HepG2 (cell line): ENCODE data around the gene GABRR2. TPM values are rescaled to one million over a fixed set of nuclear protein-coding genes. Genes with fewer than 3 reads are reported as not detected.

Source experiments
- ATAC-seq: fragments of 200-7000 bp; cut with Tn5 transposase; 3 replicates; pipeline ENCODE4 v1.9.1; 2020; ENCODE audit warnings: mild to moderate bottlenecking, moderate library complexity
- BruUV-seq: library from RNA; stranded (reverse); fragments of 400-500 nt; replicated peaks from 2 replicates; lab custom pipeline; 2021; lab: Mats Ljungman, UMichigan
- CTCF ChIA-PET: fragments of 300-600 bp; formaldehyde crosslinking; extraction: SDS; loops from one replicate; lab custom pipeline; 2021; ENCODE audit warnings: low total read pairs, inconsistent platforms, low intra/inter-chr PET ratio; lab: Yijun Ruan, JAX
- POLR2A ChIA-PET: fragments of 350-600 bp; sonication (Branson Sonifier 250); formaldehyde crosslinking; loops from one replicate; lab custom pipeline; 2020; ENCODE audit warnings: antibody characterized with exemption, inconsistent platforms; lab: Yijun Ruan, JAX
- DNase-seq: peaks from one replicate; pipeline ENCODE4 v3.0.0-alpha.2; 2015; ENCODE audit warnings: low spot score
- FAIRE-seq: peaks from 3 replicates; lab custom pipeline; 2011; peaks lifted over from hg19 to GRCh38; lab: Jason Lieb, UNC
- H2AFZ ChIP-seq: one replicate; pipeline ENCODE4 v1.6.1; 2011; ENCODE audit warnings: low read length, inconsistent platforms
- H3K27ac ChIP-seq: fragments of 300-600 bp; 3 replicates; pipeline ENCODE4 v1.8.0; 2011; ENCODE audit warnings: mixed run types, mild to moderate bottlenecking, mixed read lengths, low read length, inconsistent platforms; ENCODE audit not compliant: insufficient read depth; ENCODE audit errors: extremely low read length
- H3K27me3 ChIP-seq, 2 experiments: fragments of 200-600 bp in 1 of 2; 2 replicates in 1 of 2; 3 replicates in 1 of 2; pipeline versions ENCODE4 v1.6.0 to v1.8.0; 2011; ENCODE audit warnings: low read length in 2 of 2, mild to moderate bottlenecking in 2 of 2, moderate library complexity in 2 of 2, inconsistent platforms in 1 of 2; ENCODE audit not compliant: insufficient read depth in 2 of 2, control insufficient read depth in 1 of 2
- H3K36me3 ChIP-seq, 2 experiments: fragments of 200-600 bp in 1 of 2; replicated peaks in 1 of 2; 2 replicates in 1 of 2; 3 replicates in 1 of 2; pipeline versions ENCODE4 v1.5.1 to v1.8.0; 2011; ENCODE audit warnings: low read length in 2 of 2, inconsistent platforms in 1 of 2; ENCODE audit not compliant: insufficient read depth in 2 of 2, control insufficient read depth in 1 of 2
- H3K4me1 ChIP-seq: 2 replicates; pipeline ENCODE4 v1.5.1; 2012; ENCODE audit warnings: low read length, inconsistent platforms; ENCODE audit not compliant: insufficient read depth
- H3K4me2 ChIP-seq: 2 replicates; pipeline ENCODE4 v1.6.0; 2011; ENCODE audit warnings: low read depth, low read length, inconsistent platforms
- H3K4me3 ChIP-seq, 3 experiments: fragments of 200-600 bp in 1 of 3; sonication (generic), shearing (Covaris generic) in 1 of 3; replicated peaks in 1 of 3; 2 replicates each; pipeline ENCODE4 v1.5.1; 2011 to 2016; ENCODE audit warnings: low read length in 3 of 3, inconsistent platforms in 2 of 3, low read depth in 2 of 3, mild to moderate bottlenecking in 2 of 3, control low read depth in 1 of 3, mixed read lengths in 1 of 3; ENCODE audit not compliant: insufficient read depth in 1 of 3
- H3K79me2 ChIP-seq: one replicate; pipeline ENCODE4 v1.6.1; 2011; ENCODE audit warnings: low read length, inconsistent platforms; ENCODE audit not compliant: insufficient read depth
- H3K9ac ChIP-seq: 2 replicates; pipeline ENCODE4 v1.6.0; 2011; ENCODE audit warnings: mild to moderate bottlenecking, low read depth, low read length, inconsistent platforms; ENCODE audit not compliant: insufficient read depth
- H3K9me3 ChIP-seq: 2 replicates; pipeline ENCODE4 v1.5.1; 2012; ENCODE audit warnings: mild to moderate bottlenecking, low read length
- H4K20me1 ChIP-seq: 2 replicates; pipeline ENCODE4 v1.6.0; 2011; ENCODE audit warnings: inconsistent platforms, mild to moderate bottlenecking, low read length, moderate library complexity; ENCODE audit not compliant: insufficient read depth
- DNMT3B ChIP-seq: conservative IDR thresholded peaks from 2 replicates; pipeline ENCODE4 v1.6.1; 2016; ENCODE audit warnings: missing biosample characterization, control low read depth
- DR1 ChIP-seq: sonication (generic); formaldehyde crosslinking; IDR thresholded peaks from 2 replicates; pipeline ENCODE4 v1.8.0; 2021; ENCODE audit warnings: mild to moderate bottlenecking, missing genetic modification reagents, inconsistent platforms
- HNRNPUL1 ChIP-seq: fragments of 200-400 bp; formaldehyde crosslinking; IDR thresholded peaks from 2 replicates; pipeline ENCODE4 v1.6.1; 2017; ENCODE audit warnings: low read depth, mild to moderate bottlenecking, low read length, moderate library complexity
- JUND ChIP-seq: sonication (generic); formaldehyde crosslinking; IDR thresholded peaks from 2 replicates; pipeline ENCODE4 v1.8.0; 2022; ENCODE audit warnings: mild to moderate bottlenecking, missing genetic modification reagents
- KAT7 ChIP-seq: IDR thresholded peaks from 2 replicates; pipeline ENCODE4 v1.6.1; 2018; ENCODE audit warnings: borderline replicate concordance, missing compliant biosample characterization
- KLF12 ChIP-seq: sonication (generic); formaldehyde crosslinking; IDR thresholded peaks from 2 replicates; pipeline ENCODE4 v1.4.0; 2020; ENCODE audit warnings: missing genetic modification reagents, borderline replicate concordance
- KLF13 ChIP-seq: sonication (generic); formaldehyde crosslinking; IDR thresholded peaks from 2 replicates; pipeline ENCODE4 v1.4.0; 2020; ENCODE audit warnings: mild to moderate bottlenecking, missing genetic modification reagents
- MYPOP ChIP-seq: sonication (generic); formaldehyde crosslinking; IDR thresholded peaks from 2 replicates; pipeline ENCODE4 v1.8.1; 2023; ENCODE audit warnings: mild to moderate bottlenecking, moderate library complexity, missing genetic modification reagents
- PHF21A ChIP-seq: sonication (generic); formaldehyde crosslinking; IDR thresholded peaks from 2 replicates; pipeline ENCODE4 v1.5.0; 2020; ENCODE audit warnings: mild to moderate bottlenecking, missing genetic modification reagents
- RBM22 ChIP-seq: fragments of 200-400 bp; formaldehyde crosslinking; optimal IDR thresholded peaks from 2 replicates; pipeline ENCODE3; 2017; ENCODE audit warnings: mild to moderate bottlenecking, low read length, moderate library complexity
- SOX5 ChIP-seq: IDR thresholded peaks from 2 replicates; pipeline ENCODE4 v1.6.1; 2016; ENCODE audit warnings: borderline replicate concordance
- TAF15 ChIP-seq: fragments of 200-400 bp; formaldehyde crosslinking; IDR thresholded peaks from one replicate; pipeline ENCODE4 v1.6.1; 2018; ENCODE audit warnings: mild to moderate bottlenecking, low read depth, low read length; ENCODE audit not compliant: poor library complexity, severe bottlenecking
- UBTF ChIP-seq: sonication (generic); formaldehyde crosslinking; IDR thresholded peaks from 2 replicates; pipeline ENCODE4 v1.4.0; 2020; ENCODE audit warnings: mild to moderate bottlenecking, missing genetic modification reagents
- ZBTB38 ChIP-seq: sonication (generic); formaldehyde crosslinking; IDR thresholded peaks from 2 replicates; pipeline ENCODE4 v1.5.1; 2020; ENCODE audit warnings: mild to moderate bottlenecking, missing genetic modification reagents
- ZNF17 ChIP-seq: sonication (generic); formaldehyde crosslinking; IDR thresholded peaks from 2 replicates; pipeline ENCODE4 v1.5.0; 2020; ENCODE audit warnings: mild to moderate bottlenecking, missing genetic modification reagents
- ZNF496 ChIP-seq: sonication (generic); formaldehyde crosslinking; IDR thresholded peaks from 2 replicates; pipeline ENCODE4 v1.8.1; 2023; ENCODE audit warnings: mild to moderate bottlenecking, moderate library complexity, missing genetic modification reagents; ENCODE audit not compliant: insufficient replicate concordance
- ZNF816 ChIP-seq: sonication (generic); formaldehyde crosslinking; IDR thresholded peaks from 2 replicates; pipeline ENCODE4 v1.8.0; 2022; ENCODE audit warnings: missing genetic modification reagents, mild to moderate bottlenecking, borderline replicate concordance
- ZNF878 ChIP-seq: sonication (generic); formaldehyde crosslinking; IDR thresholded peaks from 2 replicates; pipeline ENCODE4 v1.8.1; 2023; ENCODE audit warnings: mild to moderate bottlenecking, missing genetic modification reagents, moderate library complexity
- ZZZ3 ChIP-seq: sonication (generic); formaldehyde crosslinking; IDR thresholded peaks from 2 replicates; pipeline ENCODE4 v1.4.0; 2020; ENCODE audit warnings: missing genetic modification reagents, mild to moderate bottlenecking, borderline replicate concordance
- WGBS: methylation state at CpG from one replicate; pipeline ENCODE4 v1.1.6; 2017; ENCODE audit warnings: low lambda C conversion rate; 5-methylcytosine and 5-hydroxymethylcytosine counted together
- in situ Hi-C: cut with HindIII; loops from 2 replicates; pipeline ENCODE4 v1.10.0; 2017; ENCODE audit warnings: low pct_unique_long_range_greater_than_20kb; ENCODE audit not compliant: extremely low pct_ligation_motif_present
- intact Hi-C: fragments of 100-400 bp; cut with micrococcal nuclease; formaldehyde crosslinking; loops from one replicate; pipeline ENCODE4 v1.10.0; 2022; ENCODE audit not compliant: unreplicated experiment
- polyA plus RNA-seq, 8 experiments: library from polyadenylated mRNA; depleted of rRNA in 3 of 8; stranded (reverse) in 7 of 8; unstranded in 1 of 8; fragments of >200 nt; fragmentation: Illumina TruSeq in 4 of 8; extraction: Trizol in 4 of 8; gene quantifications; 2 replicates each; pipeline versions ENCODE4 v1.2.1 to v1.2.3, GENCODE V29; 2011 to 2016; ENCODE audit warnings: low read depth in 4 of 8, missing spikeins in 1 of 8, mixed read lengths in 1 of 8; ENCODE audit not compliant: insufficient read depth in 1 of 8
- total RNA-seq, 5 experiments: library from RNA; depleted of rRNA; stranded (reverse); fragments of >200 nt; fragmentation: Illumina TruSeq; extraction: Trizol; gene quantifications; 2 replicates each; pipeline ENCODE4 v1.2.3, GENCODE V29; 2016; ENCODE audit warnings: low read depth in 1 of 5

Gene GABRR2
- total and polyA plus RNA-seq, 2 of the 13 experiments (the other 11 are each of a cell fraction or from before 2014, with no cell fraction given) = 0.13 TPM; not detected in 1

GRCh38 chr6:89360415-89360999 is 45.4 kb upstream of the GABRR2 start (continued):
- TF ChIP-seq UBTF (CRISPR knock-in tag) = no peak
- no peak for TF ChIP-seq ZNF878 (CRISPR knock-in tag)
- no peak for TF ChIP-seq TAF15
- TF ChIP-seq, all 625 proteins: peak for 0

GRCh38 chr6:89359561-89359960 is 44.5 kb upstream of the GABRR2 start:
- no TSS peak for BruUV-seq
- ChIA-PET POLR2A (no interaction called here), CTCF (no interaction called here)

More at GRCh38 chr6:89359561-89359960, 44.5 kb upstream of the GABRR2 start:
- no peak overlapping the region for H3K4me2 ChIP-seq
- H3K79me2 ChIP-seq = no peaks in the 10 kb centered on the region
- H3K4me1 ChIP-seq = no peaks in the 10 kb centered on the region
- H3K36me3 ChIP-seq = no peaks in the 10 kb centered on the region
- H3K4me3 ChIP-seq = no peak overlapping the region
- no peak overlapping the region for H3K9ac ChIP-seq
- no peak for DNase-seq
- no peaks in the 10 kb centered on the region for H4K20me1 ChIP-seq
- H3K27me3 ChIP-seq = no peaks in the 10 kb centered on the region
- no peak for FAIRE-seq
- in situ Hi-C loops = no loop called here
- H2AFZ ChIP-seq = no peak overlapping the region
- no peaks in the 10 kb centered on the region for H3K9me3 ChIP-seq
- intact Hi-C loops = no loop called here
- ATAC-seq = peak; percentile 55; the same call in 2 of the 3 replicates
- TF ChIP-seq RBM22 (no peak), SOX5 (no peak), KAT7 (CRISPR knock-in tag) (no peak), ZBTB38 (CRISPR knock-in tag) (no peak), ZNF17 (CRISPR knock-in tag) (no peak), ZNF816 (CRISPR knock-in tag) (no peak), PHF21A (CRISPR knock-in tag) (no peak), HNRNPUL1 (no peak), KLF12 (CRISPR knock-in tag) (no peak), DR1 (no peak), ZNF496 (CRISPR knock-in tag) (no peak), JUND (no peak), DNMT3B (CRISPR knock-in tag) (no peak), KLF13 (no peak), ZZZ3 (CRISPR knock-in tag) (no peak), MYPOP (CRISPR knock-in tag) (no peak)
- 7% methylated on average over 1 of the region's 1 CpG for WGBS
- H3K27ac ChIP-seq = no peak overlapping the region
